ENCODE results near the gene PTPRN2. TPM values are rescaled to one million over a fixed set of nuclear protein-coding genes. Genes with fewer than 3 reads are reported as not detected.

PTPRN2 gene
- total RNA-seq, 4 donors from 2014 or later = 14.9 to 34.3 (median 21.3) TPM

DNA sequence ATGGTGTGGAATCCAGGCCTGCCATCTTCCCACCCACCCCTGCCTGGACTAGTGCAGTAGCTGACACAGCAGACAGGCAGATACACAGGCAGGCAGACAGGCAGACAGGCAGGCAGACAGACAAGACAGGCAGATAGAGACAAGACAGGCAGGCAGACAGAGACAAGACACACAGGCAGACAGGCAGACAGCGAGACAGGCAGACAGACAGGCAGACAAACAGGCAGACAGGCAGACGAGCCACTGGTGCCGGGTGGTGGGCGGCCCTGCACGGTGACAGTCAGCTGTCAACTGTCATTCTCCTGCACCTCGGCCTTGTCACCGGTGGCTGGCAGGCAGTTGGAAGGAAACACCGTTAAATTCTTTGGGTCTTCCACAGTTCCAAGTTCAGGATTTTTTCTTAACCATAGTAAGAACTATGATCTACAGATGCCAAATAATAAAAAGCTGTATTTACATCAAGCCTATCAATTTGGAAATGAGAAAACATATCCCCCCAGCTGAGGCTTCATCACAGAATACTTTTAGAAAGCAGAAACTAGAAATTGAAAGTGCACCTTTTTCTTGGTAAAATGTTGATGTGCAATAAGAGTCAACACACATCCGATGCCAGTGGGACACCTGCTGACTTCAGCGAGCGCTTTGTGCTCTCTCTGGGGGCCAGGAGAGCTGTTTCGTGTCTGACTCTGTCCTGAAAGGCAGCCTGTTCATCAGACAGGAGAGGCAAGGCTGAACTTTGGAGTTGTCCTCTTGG is 1000.4 kb downstream of the PTPRN2 start:
- no peaks in the 10 kb centered on the region for H3K27me3 ChIP-seq
- H3K27ac ChIP-seq = no peak overlapping the region
- TF ChIP-seq POLR2A (IDR thresholded peaks at IDR 0.05) = no peak
- TF ChIP-seq, protein P1, sequence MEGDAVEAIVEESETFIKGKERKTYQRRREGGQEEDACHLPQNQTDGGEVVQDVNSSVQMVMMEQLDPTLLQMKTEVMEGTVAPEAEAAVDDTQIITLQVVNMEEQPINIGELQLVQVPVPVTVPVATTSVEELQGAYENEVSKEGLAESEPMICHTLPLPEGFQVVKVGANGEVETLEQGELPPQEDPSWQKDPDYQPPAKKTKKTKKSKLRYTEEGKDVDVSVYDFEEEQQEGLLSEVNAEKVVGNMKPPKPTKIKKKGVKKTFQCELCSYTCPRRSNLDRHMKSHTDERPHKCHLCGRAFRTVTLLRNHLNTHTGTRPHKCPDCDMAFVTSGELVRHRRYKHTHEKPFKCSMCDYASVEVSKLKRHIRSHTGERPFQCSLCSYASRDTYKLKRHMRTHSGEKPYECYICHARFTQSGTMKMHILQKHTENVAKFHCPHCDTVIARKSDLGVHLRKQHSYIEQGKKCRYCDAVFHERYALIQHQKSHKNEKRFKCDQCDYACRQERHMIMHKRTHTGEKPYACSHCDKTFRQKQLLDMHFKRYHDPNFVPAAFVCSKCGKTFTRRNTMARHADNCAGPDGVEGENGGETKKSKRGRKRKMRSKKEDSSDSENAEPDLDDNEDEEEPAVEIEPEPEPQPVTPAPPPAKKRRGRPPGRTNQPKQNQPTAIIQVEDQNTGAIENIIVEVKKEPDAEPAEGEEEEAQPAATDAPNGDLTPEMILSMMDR (IDR thresholded peaks at IDR 0.05) = no peak
- no peaks in the 10 kb centered on the region for H3K36me3 ChIP-seq
- no peaks in the 10 kb centered on the region for H3K9me3 ChIP-seq
- peak in 1 of 3 donors; percentile 15 for DNase-seq
- H3K4me3 ChIP-seq = no peak overlapping the region
- H3K4me1 ChIP-seq = no peaks in the 10 kb centered on the region

DNA sequence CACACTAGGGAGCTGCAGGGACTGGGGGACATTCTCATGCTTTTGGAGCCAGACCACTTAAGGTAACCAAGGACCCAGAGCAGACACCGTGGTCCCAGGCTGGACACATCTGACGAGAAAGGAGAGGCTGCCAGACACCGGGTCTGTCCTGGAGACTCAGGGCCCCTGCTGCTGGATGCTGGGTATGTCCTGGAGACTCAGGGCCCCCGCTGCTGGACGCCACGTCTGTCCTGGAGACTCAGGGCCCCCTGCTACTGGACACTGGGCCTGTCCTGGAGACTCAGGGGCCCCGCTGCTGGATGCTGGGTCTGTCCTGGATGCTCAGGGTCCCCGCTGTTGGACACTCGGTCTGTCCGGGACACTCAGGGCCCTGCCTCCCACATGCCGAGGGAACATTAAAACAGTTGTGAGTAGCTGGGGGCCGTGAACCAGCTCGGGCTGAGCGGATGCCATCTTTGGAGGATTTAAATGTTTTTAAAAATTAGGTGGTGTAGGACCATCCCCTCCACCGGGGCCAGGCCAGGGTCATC is 1001.1 kb downstream of the PTPRN2 start:
- peak in 1 of 3 donors; percentile 37 for DNase-seq
- Histone ChIP-seq H3K4me3 (no peak overlapping the region), H3K36me3 (no peaks in the 10 kb centered on the region), H3K9me3 (no peaks in the 10 kb centered on the region), H3K27me3 (no peaks in the 10 kb centered on the region), H3K27ac (no peak overlapping the region), H3K4me1 (no peaks in the 10 kb centered on the region)
- TF ChIP-seq, protein P1 (IDR thresholded peaks at IDR 0.05) = no peak
- no peak for TF ChIP-seq POLR2A (IDR thresholded peaks at IDR 0.05)

DNA sequence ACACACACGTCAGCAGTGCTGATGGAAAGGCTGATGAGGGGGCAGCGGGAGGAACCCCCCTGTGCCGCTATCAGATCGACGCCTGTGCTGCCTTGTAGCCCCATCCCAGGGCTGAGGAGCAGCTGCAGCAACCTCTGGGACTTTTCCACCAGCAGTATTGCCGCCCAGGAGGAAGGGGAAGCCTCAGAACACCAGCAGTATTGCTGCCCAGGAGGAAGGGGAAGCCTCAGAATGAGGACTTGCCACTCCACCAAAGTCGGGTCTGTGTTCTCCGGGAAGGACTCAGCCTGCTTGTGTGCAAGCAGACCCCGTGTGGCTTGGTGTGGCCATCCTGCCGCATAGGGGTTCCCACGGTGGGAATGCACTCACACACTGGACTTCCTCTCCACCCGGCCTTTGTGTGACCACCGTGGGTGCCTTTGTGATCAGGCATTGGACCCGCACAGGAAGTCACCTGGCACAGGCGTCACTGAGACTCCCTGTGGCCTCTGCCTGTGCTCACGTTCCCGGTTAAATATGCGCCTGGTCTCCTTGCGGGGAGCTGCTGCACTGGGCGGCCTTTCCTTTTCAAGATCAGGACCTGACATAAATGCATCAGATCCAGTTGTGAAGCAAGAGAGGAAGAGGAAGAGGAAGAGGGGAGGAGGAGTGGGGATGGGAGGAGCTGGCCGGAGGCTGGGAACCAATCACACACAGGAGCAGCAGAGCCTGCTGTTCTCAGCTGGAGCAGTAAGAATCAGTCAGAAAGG is 1002.3 kb downstream of the PTPRN2 start:
- Histone ChIP-seq H3K27me3 (no peaks in the 10 kb centered on the region), H3K4me1 (no peaks in the 10 kb centered on the region), H3K4me3 (no peak overlapping the region), H3K27ac (no peak overlapping the region), H3K36me3 (no peaks in the 10 kb centered on the region), H3K9me3 (no peaks in the 10 kb centered on the region)
- no peak for TF ChIP-seq POLR2A (IDR thresholded peaks at IDR 0.05)
- TF ChIP-seq, protein P1 (IDR thresholded peaks at IDR 0.05) = no peak
- DNase-seq = peak in 1 of 3 donors; percentile 26

DNA sequence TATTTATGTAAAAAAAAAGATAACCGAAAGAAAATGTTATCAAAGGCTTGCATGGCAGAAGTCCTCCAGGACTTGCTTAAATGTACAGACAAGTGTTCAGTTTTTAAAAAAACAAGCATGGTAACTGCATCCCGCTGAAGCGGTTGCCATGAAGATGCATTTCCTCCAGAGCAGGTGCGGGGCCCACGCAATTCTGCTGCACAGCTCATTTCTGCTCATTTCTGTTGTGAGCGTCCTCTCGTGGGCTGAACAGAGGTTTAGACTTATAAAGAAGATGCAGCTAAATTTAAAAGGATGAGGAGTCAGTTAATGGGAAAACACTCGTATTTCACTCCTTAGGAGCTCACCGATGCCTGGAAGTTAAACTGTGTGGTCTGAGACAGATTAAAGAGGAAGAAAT is 1003.2 kb downstream of the PTPRN2 start:
- Histone ChIP-seq H3K4me3 (no peak overlapping the region), H3K9me3 (no peaks in the 10 kb centered on the region), H3K27me3 (no peaks in the 10 kb centered on the region), H3K4me1 (no peaks in the 10 kb centered on the region), H3K27ac (no peak overlapping the region), H3K36me3 (no peaks in the 10 kb centered on the region)
- peak in 1 of 3 donors; percentile 4 for DNase-seq
- TF ChIP-seq POLR2A (IDR thresholded peaks at IDR 0.05) = no peak
- TF ChIP-seq, protein P1 (IDR thresholded peaks at IDR 0.05) = no peak

DNA sequence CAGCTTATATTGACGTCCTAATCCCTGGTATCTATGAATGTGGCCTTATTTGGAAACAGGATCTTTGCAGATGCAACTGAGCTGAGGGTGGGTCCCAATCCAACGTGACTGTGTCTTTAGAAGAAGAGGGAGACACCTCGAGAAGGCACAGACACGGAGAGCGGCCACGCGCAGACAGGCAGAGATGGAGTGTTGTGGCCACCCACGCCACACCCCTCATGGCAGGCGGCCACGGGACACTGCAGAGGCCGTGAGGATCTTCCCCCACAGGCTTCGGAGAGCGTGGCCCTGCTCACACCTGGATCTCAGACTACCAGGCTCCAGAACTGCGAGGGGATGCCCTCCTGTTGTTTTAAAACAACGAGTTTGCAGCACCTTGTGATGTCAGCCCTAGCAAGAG is 1005.9 kb downstream of the PTPRN2 start:
- no peaks in the 10 kb centered on the region for H3K9me3 ChIP-seq

More for the DNA sequence above, 1005.9 kb downstream of the PTPRN2 start:
- H3K27ac ChIP-seq = no peak overlapping the region
- TF ChIP-seq POLR2A (IDR thresholded peaks at IDR 0.05) = no peak
- TF ChIP-seq, protein P1 (IDR thresholded peaks at IDR 0.05) = no peak
- peak in 1 of 3 donors; percentile 33 for DNase-seq
- no peak overlapping the region for H3K4me3 ChIP-seq
- H3K4me1 ChIP-seq = no peaks in the 10 kb centered on the region
- no peaks in the 10 kb centered on the region for H3K36me3 ChIP-seq
- H3K27me3 ChIP-seq = no peaks in the 10 kb centered on the region
